Measurements from ENCODE around the gene FTO. TPM values are rescaled to one million over a fixed set of nuclear protein-coding genes. Genes with fewer than 3 reads are reported as not detected.

Gene FTO
- total and polyA plus RNA-seq, 2 of the 13 experiments (the other 11 are each of a cell fraction or from before 2014, with no cell fraction given) = 41.6 to 55.8 TPM

GRCh38 chr16:53817812-53818550, 114.0 kb downstream of the FTO start:
- no TSS peak for BruUV-seq (replicated peaks)
- WGBS (ENCODE audit: low lambda C conversion rate) = 97% methylated on average over 1 of the region's 1 CpG
- no peak overlapping the region for H3K4me2 ChIP-seq (ENCODE audit: low read depth, low read length)
- ATAC-seq (no peak), DNase-seq (ENCODE audit: low spot score) (no peak), FAIRE-seq (no peak)
- no peak overlapping the region for H3K9ac ChIP-seq (ENCODE audit: insufficient read depth, low read depth, low read length)
- peaks cover 7% of the 10 kb centered on the region; the same call in 1 of the 2 replicates for H3K4me1 ChIP-seq (ENCODE audit: insufficient read depth, low read length)
- intact Hi-C loops (cut with micrococcal nuclease; ENCODE audit: unreplicated experiment) = no loop called here
- no peak overlapping the region for H3K27ac ChIP-seq (ENCODE audit: extremely low read length, insufficient read depth, low read length)
- ChIA-PET CTCF (ENCODE audit: low intra/inter-chr PET ratio, low total read pairs) (no interaction called here), POLR2A (no interaction called here)
- no peak overlapping the region for H2AFZ ChIP-seq (ENCODE audit: low read length)
- no peaks in the 10 kb centered on the region for H4K20me1 ChIP-seq (ENCODE audit: insufficient read depth, low read length)
- in situ Hi-C loops (cut with HindIII; ENCODE audit: extremely low pct_ligation_motif_present, low pct_unique_long_range_greater_than_20kb) = no loop called here
- H3K4me3 ChIP-seq (replicated peaks in 1 of 3; ENCODE audit: insufficient read depth in 1 of 3, low read depth in 2 of 3, low read length in 3 of 3) = no peak overlapping the region
- no peak for TF ChIP-seq ZNF276 (CRISPR knock-in tag; IDR thresholded peaks at IDR 0.05; ENCODE audit: low read depth)
- TF ChIP-seq ATF4 (CRISPR knock-in tag; IDR thresholded peaks at IDR 0.05) = no peak
- no peaks in the 10 kb centered on the region for H3K9me3 ChIP-seq (ENCODE audit: low read length)
- no peaks in the 10 kb centered on the region for H3K27me3 ChIP-seq (ENCODE audit: control insufficient read depth in 1 of 2, insufficient read depth in 2 of 2, low read length in 2 of 2)
- H3K79me2 ChIP-seq (ENCODE audit: insufficient read depth, low read length) = no peaks in the 10 kb centered on the region
- peaks cover 0 to 9% of the 10 kb centered on the region in 2 experiments; a peak in 1 of 5 replicates for H3K36me3 ChIP-seq (replicated peaks in 1 of 2; ENCODE audit: control insufficient read depth in 1 of 2, insufficient read depth in 2 of 2, low read length in 2 of 2)

- no peaks in the 10 kb centered on the region for H3K27me3 ChIP-seq (ENCODE audit: control insufficient read depth in 1 of 2, insufficient read depth in 2 of 2, low read length in 2 of 2)
- BruUV-seq (replicated peaks) = no TSS peak
- no peak overlapping the region for H2AFZ ChIP-seq (ENCODE audit: low read length)
- no peaks in the 10 kb centered on the region for H3K9me3 ChIP-seq (ENCODE audit: low read length)
- no peak overlapping the region for H3K4me2 ChIP-seq (ENCODE audit: low read depth, low read length)
- ATAC-seq (no peak), FAIRE-seq (no peak), DNase-seq (ENCODE audit: low spot score) (no peak)
- no peaks in the 10 kb centered on the region for H3K79me2 ChIP-seq (ENCODE audit: insufficient read depth, low read length)
- no peak overlapping the region for H3K27ac ChIP-seq (ENCODE audit: extremely low read length, insufficient read depth, low read length)
- H4K20me1 ChIP-seq (ENCODE audit: insufficient read depth, low read length) = no peaks in the 10 kb centered on the region
- in situ Hi-C loops (cut with HindIII; ENCODE audit: extremely low pct_ligation_motif_present, low pct_unique_long_range_greater_than_20kb) (no loop called here), intact Hi-C loops (cut with micrococcal nuclease; ENCODE audit: unreplicated experiment) (no loop called here)
- H3K4me3 ChIP-seq (replicated peaks in 1 of 3; ENCODE audit: insufficient read depth in 1 of 3, low read depth in 2 of 3, low read length in 3 of 3) = no peak overlapping the region
- WGBS (ENCODE audit: low lambda C conversion rate) = 96% methylated on average over 1 of the region's 1 CpG
- peaks cover 0 to 8% of the 10 kb centered on the region in 2 experiments; a peak in 3 of 5 replicates for H3K36me3 ChIP-seq (replicated peaks in 1 of 2; ENCODE audit: control insufficient read depth in 1 of 2, insufficient read depth in 2 of 2, low read length in 2 of 2)
- no peaks in the 10 kb centered on the region for H3K4me1 ChIP-seq (ENCODE audit: insufficient read depth, low read length)
- CTCF ChIA-PET (ENCODE audit: low intra/inter-chr PET ratio, low total read pairs) = no interaction called here
- POLR2A ChIA-PET = no interaction called here
- H3K9ac ChIP-seq (ENCODE audit: insufficient read depth, low read depth, low read length) = no peak overlapping the region
- TF ChIP-seq ZNF703 (CRISPR knock-in tag; IDR thresholded peaks at IDR 0.05; ENCODE audit: borderline replicate concordance) = no peak
- no peak for TF ChIP-seq MLLT10 (CRISPR knock-in tag; IDR thresholded peaks at IDR 0.05)
- no peak for TF ChIP-seq ZNF674 (CRISPR knock-in tag; IDR thresholded peaks at IDR 0.05; ENCODE audit: low read depth)
- TF ChIP-seq ZNF280B (CRISPR knock-in tag; IDR thresholded peaks at IDR 0.05; ENCODE audit: borderline replicate concordance) = no peak
- no peak for TF ChIP-seq HES4 (CRISPR knock-in tag; IDR thresholded peaks at IDR 0.05; ENCODE audit: borderline replicate concordance)
- no peak for TF ChIP-seq ZNF543 (CRISPR knock-in tag; IDR thresholded peaks at IDR 0.05)
- TF ChIP-seq ZNF550 (CRISPR knock-in tag; IDR thresholded peaks at IDR 0.05; ENCODE audit: borderline replicate concordance) = no peak
- TF ChIP-seq FOXO1 (CRISPR knock-in tag; IDR thresholded peaks at IDR 0.05) = no peak
- no peak for TF ChIP-seq ZNF274 (CRISPR knock-in tag; IDR thresholded peaks at IDR 0.05)
- no peak for TF ChIP-seq RNF2 (conservative IDR thresholded peaks at IDR 0.05; ENCODE audit: low read depth)
Observed at GRCh38 chr16:53821487-53821886, 117.5 kb downstream of the FTO start.
